HepG2 (cell line): Measurements from ENCODE around the gene ANKRD17.

Experiments
- ARNT ChIP-seq: fragments of 450-650 bp; IDR thresholded peaks from 2 replicates; pipeline ENCODE4 v1.6.1; 2017
- BRD4 ChIP-seq: sonication (generic); formaldehyde crosslinking; IDR thresholded peaks from 2 replicates; pipeline ENCODE4 v1.4.0; 2020; ENCODE audit warnings: missing genetic modification reagents
- CREB1 ChIP-seq, 2 experiments: fragments of 450-650 bp in 1 of 2; IDR thresholded peaks; 2 replicates each; pipeline ENCODE4 v1.6.1; 2016 to 2017; ENCODE audit warnings: control low read depth in 1 of 2, mild to moderate bottlenecking in 1 of 2, missing compliant biosample characterization in 1 of 2, missing genetic modification characterization in 1 of 2
- ELK4 ChIP-seq: sonication (generic); formaldehyde crosslinking; IDR thresholded peaks from 2 replicates; pipeline ENCODE4 v1.9.0; 2021; ENCODE audit warnings: missing genetic modification reagents, borderline replicate concordance
- FOXK2 ChIP-seq: fragments of 450-650 bp; IDR thresholded peaks from 2 replicates; pipeline ENCODE4 v1.6.1; 2016
- GABPB1 ChIP-seq: IDR thresholded peaks from 2 replicates; pipeline ENCODE4 v1.6.1; 2016; ENCODE audit warnings: mild to moderate bottlenecking, missing genetic modification reagents, moderate library complexity, missing compliant biosample characterization
- POLR2AphosphoS5 ChIP-seq: IDR thresholded peaks from 2 replicates; pipeline ENCODE4 v1.6.1; 2012; ENCODE audit warnings: low read depth, low read length
- SP2 ChIP-seq: sonication (generic); formaldehyde crosslinking; IDR thresholded peaks from 2 replicates; pipeline ENCODE4 v1.5.1; 2020; ENCODE audit warnings: mild to moderate bottlenecking, missing genetic modification reagents
- ZBTB43 ChIP-seq: sonication (generic); formaldehyde crosslinking; conservative IDR thresholded peaks from 2 replicates; pipeline ENCODE4 v1.4.0; 2020; ENCODE audit warnings: missing genetic modification reagents
- ZFP36 ChIP-seq: fragments of 150-350 bp; IDR thresholded peaks from 2 replicates; pipeline ENCODE4 v1.6.1; 2018; ENCODE audit warnings: borderline replicate concordance, low read length, low read depth; ENCODE audit not compliant: partially characterized antibody
- ZNF792 ChIP-seq: IDR thresholded peaks from 2 replicates; pipeline ENCODE4 v1.6.1; 2016

- no peak for TF ChIP-seq FOXK2
- TF ChIP-seq ARNT, result no peak
- TF ChIP-seq SP2, result no peak
- no peak for TF ChIP-seq ZBTB43
- TF ChIP-seq ZFP36, result no peak
- TF ChIP-seq ELK4, result no peak
- TF ChIP-seq ZNF792 (CRISPR knock-in tag), result no peak
- no peak for TF ChIP-seq POLR2AphosphoS5
- no peak for TF ChIP-seq BRD4 (CRISPR knock-in tag)
- TF ChIP-seq CREB1 (IDR thresholded peaks at IDR 0.05), result no peak
- no peak for TF ChIP-seq CREB1 (CRISPR knock-in tag; IDR thresholded peaks at IDR 0.05)
- no peak for TF ChIP-seq GABPB1 (CRISPR knock-in tag)
These were observed 8.0 kb downstream of the ANKRD17 start for GRCh38 chr4:73250642-73251041.
